Thyroid gland (tissue), 4 donors: ENCODE data around the gene TBX6. TPM values are rescaled to one million over a fixed set of nuclear protein-coding genes. Genes with fewer than 3 reads are reported as not detected.
A peak's percentile ranks its signal among the peaks of the same experiment; 100 is the strongest.

ENCODE experiments used
- DNase-seq, 2 donors: peaks; one replicate each; pipeline ENCODE4 v3.0.0-alpha.2; 2019
- H3K27ac ChIP-seq, 3 donors: fragments of 200-600 bp; sonication (generic); 1 replicate in 2 of 3; 2 replicates in 1 of 3; pipeline ENCODE4 v1.5.1; 2016 to 2019; ENCODE audit warnings: mild to moderate bottlenecking in 1 of 3, moderate library complexity in 1 of 3
- H3K27me3 ChIP-seq: fragments of 200-600 bp; sonication (generic); one replicate; pipeline ENCODE4 v1.5.1; 2019
- H3K36me3 ChIP-seq, 2 donors: fragments of 200-600 bp; sonication (generic); one replicate each; pipeline ENCODE4 v1.5.1; 2016 to 2019
- H3K4me1 ChIP-seq, 2 donors: fragments of 200-600 bp; sonication (generic); one replicate each; pipeline ENCODE4 v1.5.1; 2017 to 2019
- H3K4me3 ChIP-seq, 3 donors: fragments of 200-600 bp; sonication (generic); replicated peaks in 1 of 3; 1 replicate in 2 of 3; 2 replicates in 1 of 3; pipeline ENCODE4 v1.5.1; 2016; ENCODE audit warnings: mild to moderate bottlenecking in 1 of 3
- H3K9me3 ChIP-seq: fragments of 200-600 bp; sonication (generic); one replicate; pipeline ENCODE4 v1.5.1; 2017
- POLR2A ChIP-seq, 2 donors: fragments of 450-650 bp; IDR thresholded peaks; one replicate each; pipeline ENCODE4 v1.6.1; 2017; ENCODE audit warnings: antibody characterized with exemption in 2 of 2, mild to moderate bottlenecking in 2 of 2, moderate library complexity in 1 of 2
- WGBS, 2 donors: methylation state at CpG; one replicate each; pipeline ENCODE4 v1.1.5; 2017; 5-methylcytosine and 5-hydroxymethylcytosine counted together
- intact Hi-C: fragments of 100-400 bp; cut with DNase I; formaldehyde crosslinking; loops from one replicate; pipeline ENCODE4 v1.15.1; 2023
- total RNA-seq, 4 donors: library from RNA; depleted of rRNA; stranded (reverse); fragments of >200 nt; gene quantifications; one replicate each; pipeline ENCODE4 v1.2.3, GENCODE V29; 2016
- TF ChIP-seq, protein P1 (sequence below), 6 experiments: fragments of 200-600 bp in 3 of 6; fragments of 450-650 bp in 3 of 6; sonication (generic) in 3 of 6; IDR thresholded peaks; one replicate each; pipeline ENCODE4 v1.5.1; 2016 to 2019; ENCODE audit warnings: antibody characterized with exemption in 6 of 6, mild to moderate bottlenecking in 2 of 6, inconsistent platforms in 1 of 6, moderate library complexity in 1 of 6

Gene TBX6
- total RNA-seq, 4 donors from 2014 or later: 1.6 to 3.3 (median 2.4) TPM

- no peak for TF ChIP-seq POLR2A (IDR thresholded peaks at IDR 0.05)
- TF ChIP-seq, protein P1, sequence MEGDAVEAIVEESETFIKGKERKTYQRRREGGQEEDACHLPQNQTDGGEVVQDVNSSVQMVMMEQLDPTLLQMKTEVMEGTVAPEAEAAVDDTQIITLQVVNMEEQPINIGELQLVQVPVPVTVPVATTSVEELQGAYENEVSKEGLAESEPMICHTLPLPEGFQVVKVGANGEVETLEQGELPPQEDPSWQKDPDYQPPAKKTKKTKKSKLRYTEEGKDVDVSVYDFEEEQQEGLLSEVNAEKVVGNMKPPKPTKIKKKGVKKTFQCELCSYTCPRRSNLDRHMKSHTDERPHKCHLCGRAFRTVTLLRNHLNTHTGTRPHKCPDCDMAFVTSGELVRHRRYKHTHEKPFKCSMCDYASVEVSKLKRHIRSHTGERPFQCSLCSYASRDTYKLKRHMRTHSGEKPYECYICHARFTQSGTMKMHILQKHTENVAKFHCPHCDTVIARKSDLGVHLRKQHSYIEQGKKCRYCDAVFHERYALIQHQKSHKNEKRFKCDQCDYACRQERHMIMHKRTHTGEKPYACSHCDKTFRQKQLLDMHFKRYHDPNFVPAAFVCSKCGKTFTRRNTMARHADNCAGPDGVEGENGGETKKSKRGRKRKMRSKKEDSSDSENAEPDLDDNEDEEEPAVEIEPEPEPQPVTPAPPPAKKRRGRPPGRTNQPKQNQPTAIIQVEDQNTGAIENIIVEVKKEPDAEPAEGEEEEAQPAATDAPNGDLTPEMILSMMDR (IDR thresholded peaks at IDR 0.05): no peak
- intact Hi-C loops: no loop called here
- H3K36me3 ChIP-seq: peaks cover 36 to 39% of the 10 kb centered on the region in 2 donors
- H3K4me1 ChIP-seq: peaks cover 4 to 5% of the 10 kb centered on the region in 2 donors
- no peak overlapping the region for H3K27ac ChIP-seq
- H3K27me3 ChIP-seq: no peaks in the 10 kb centered on the region
- H3K4me3 ChIP-seq: no peak overlapping the region
- H3K9me3 ChIP-seq: no peaks in the 10 kb centered on the region
- DNase-seq: no peak
- 90 to 92% methylated on average over 10 to 20 of the region's 20 CpGs for WGBS, 2 donors
Observed at GRCh38 chr16:30113711-30114333, 22.1 kb upstream of the TBX6 start.

DNA sequence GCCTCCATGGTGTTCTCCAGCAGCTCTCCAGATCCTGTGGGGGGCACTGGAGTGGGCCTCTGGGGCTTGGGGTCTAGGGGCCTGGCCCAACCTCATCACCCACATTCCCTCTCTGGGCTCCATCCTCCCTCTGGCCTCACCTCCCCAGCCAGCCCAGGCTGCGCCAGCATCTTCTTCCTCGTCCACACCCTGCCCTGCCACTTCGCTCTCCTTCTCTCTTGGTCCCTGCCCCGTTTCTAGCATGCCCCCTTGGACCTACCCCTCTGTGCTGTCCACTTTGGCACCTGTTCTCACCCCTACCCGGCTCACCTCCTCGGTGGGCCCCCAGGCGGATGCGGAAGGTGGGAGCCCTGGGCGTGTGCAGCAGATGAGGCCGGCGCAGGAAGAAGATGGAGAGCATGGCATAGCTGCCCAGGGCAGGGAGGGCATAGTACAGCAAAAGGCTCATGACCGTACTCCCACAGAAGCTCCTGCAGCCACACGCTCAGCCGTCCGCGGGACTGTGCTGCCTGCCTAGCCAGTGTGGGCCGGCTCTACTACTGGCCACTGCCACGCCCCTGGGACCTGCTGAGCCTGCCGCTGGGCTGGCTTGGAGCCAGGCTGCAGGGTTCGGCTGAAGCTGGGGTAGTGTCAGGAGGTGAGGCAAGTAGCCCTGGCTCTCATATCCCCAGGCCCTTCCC, 21.4 kb upstream of the TBX6 start, which contains the start of gene GDPD3:
Gene GDPD3, minus strand, starts transcription at position 507 of the 680 bp plus-strand sequence. Its CDS starts 59 bp downstream, at position 448.
- no peak within 1 kb of the TSS for H3K4me3 ChIP-seq
- no peaks in the 10 kb centered on the region for H3K9me3 ChIP-seq
- intact Hi-C loops: no loop called here
- H3K4me1 ChIP-seq: peaks cover 4 to 5% of the 10 kb centered on the region in 2 donors
- peak in 1 of 2 donors; percentile 37 for DNase-seq
- no peak within 1 kb of the TSS for H3K27ac ChIP-seq
- H3K27me3 ChIP-seq: no peaks in the 10 kb centered on the region
- peaks cover 34 to 35% of the 10 kb centered on the region in 2 donors for H3K36me3 ChIP-seq
- TF ChIP-seq, protein P1 (IDR thresholded peaks at IDR 0.05): peak in 1 of 6 experiments; percentile 3
- no peak for TF ChIP-seq POLR2A (IDR thresholded peaks at IDR 0.05)
- WGBS, 2 donors: 63 to 88% methylated on average over 11 to 20 of the region's 20 CpGs

- peaks cover 28 to 32% of the 10 kb centered on the region in 2 donors for H3K36me3 ChIP-seq
- intact Hi-C loops: no loop called here
- WGBS, 2 donors: 85 to 91% methylated on average over 22 to 29 of the region's 29 CpGs
- no peak overlapping the region for H3K4me3 ChIP-seq
- no peaks in the 10 kb centered on the region for H3K27me3 ChIP-seq
- peak; percentile 48 to 53 for DNase-seq
- peaks cover 4 to 5% of the 10 kb centered on the region in 2 donors for H3K4me1 ChIP-seq
- H3K27ac ChIP-seq: no peak overlapping the region
- no peaks in the 10 kb centered on the region for H3K9me3 ChIP-seq
- no peak for TF ChIP-seq POLR2A (IDR thresholded peaks at IDR 0.05)
- TF ChIP-seq, protein P1 (IDR thresholded peaks at IDR 0.05): peak in 5 of 6 experiments; percentile 10 to 57 (median 48)
Observed at GRCh38 chr16:30112197-30113030, 20.7 kb upstream of the TBX6 start.

GRCh38 chr16:30110661-30111060, 18.9 kb upstream of the TBX6 start:
- peaks cover 4 to 5% of the 10 kb centered on the region in 2 donors for H3K4me1 ChIP-seq
- 69 to 70% methylated on average over 7 of the region's 7 CpGs for WGBS, 2 donors
- intact Hi-C loops: no loop called here
- H3K27ac ChIP-seq: no peak overlapping the region
- no peaks in the 10 kb centered on the region for H3K27me3 ChIP-seq
- TF ChIP-seq, protein P1 (IDR thresholded peaks at IDR 0.05): no peak
- no peak for TF ChIP-seq POLR2A (IDR thresholded peaks at IDR 0.05)
- H3K9me3 ChIP-seq: no peaks in the 10 kb centered on the region
- H3K4me3 ChIP-seq: no peak overlapping the region
- DNase-seq: no peak
- peaks cover 13 to 18% of the 10 kb centered on the region in 2 donors for H3K36me3 ChIP-seq
